ENCODE measurements around the gene NKAPL. TPM values are rescaled to one million over a fixed set of nuclear protein-coding genes. Genes with fewer than 3 reads are reported as not detected.

Gene NKAPL
- total and polyA plus RNA-seq, 2 of the 8 experiments (the other 6 are each of a cell fraction or from before 2014, with no cell fraction given) = 0.08 TPM; not detected in 1

GRCh38 chr6:28277746-28278145 is 18.6 kb downstream of the NKAPL start:
- H2AK5ac ChIP-seq (ENCODE audit: low read depth, low read length) = no peak overlapping the region
- H2BK20ac ChIP-seq (ENCODE audit: low read length) = no peak overlapping the region
- H3K79me2 ChIP-seq (ENCODE audit: control insufficient read depth in 1 of 2, insufficient read depth in 2 of 2, low read length in 2 of 2) = peaks cover 0 to 11% of the 10 kb centered on the region in 2 experiments; a peak in 2 of 4 replicates
- no peaks in the 10 kb centered on the region for H3K27me3 ChIP-seq (replicated peaks in 1 of 4; ENCODE audit: control insufficient read depth in 3 of 4, extremely low read depth in 1 of 4, insufficient read depth in 3 of 4, low read length in 3 of 4)
- H3K14ac ChIP-seq (ENCODE audit: insufficient read length) = no peak overlapping the region
- no peak overlapping the region for H3K4me2 ChIP-seq (ENCODE audit: insufficient read depth in 1 of 2, low read depth in 2 of 2, low read length in 2 of 2)
- no peak overlapping the region for H3K18ac ChIP-seq (ENCODE audit: extremely low read depth, low read length)
- no peak overlapping the region for H3K4me3 ChIP-seq (ENCODE audit: extremely low read depth in 1 of 4, insufficient read depth in 2 of 4, low read depth in 3 of 4, low read length in 4 of 4)
- no peak overlapping the region for H4K5ac ChIP-seq (ENCODE audit: insufficient read length, low read depth, low read length)
- H3K23me2 ChIP-seq (ENCODE audit: low read depth, low read length) = no peaks in the 10 kb centered on the region
- no peak overlapping the region for H2AFZ ChIP-seq (ENCODE audit: low read length)
- H3K9me3 ChIP-seq (ENCODE audit: insufficient read depth in 2 of 2, low read depth in 1 of 2, low read length in 1 of 2) = no peaks in the 10 kb centered on the region
- no peak overlapping the region for H2BK12ac ChIP-seq (ENCODE audit: low read depth, low read length)
- H3K4me1 ChIP-seq (replicated peaks in 1 of 4; ENCODE audit: control insufficient read depth in 3 of 4, insufficient read depth in 4 of 4, low read length in 3 of 4) = peaks cover 0 to under 1% (median 0%) of the 10 kb centered on the region in 4 experiments; a peak in 2 of 7 replicates
- DNase-seq (ENCODE audit: low read depth in 1 of 2, low spot score in 2 of 2) = no peak
- no peak overlapping the region for H2BK5ac ChIP-seq (ENCODE audit: low read depth, low read length)
- ChIA-PET POLR2A (ENCODE audit: partially characterized antibody) (no interaction called here), CTCF (ENCODE audit: partially characterized antibody) (interaction anchor here (1.8 kb wide), 1 partner anchor 77 kb away, joined by 6 read pairs; no protein-coding TSS in a partner anchor)
- no peak overlapping the region for H3K9ac ChIP-seq (replicated peaks in 1 of 4; ENCODE audit: extremely low read depth in 1 of 4, low read depth in 3 of 4, low read length in 3 of 4)
- H3K56ac ChIP-seq (replicated peaks; ENCODE audit: insufficient read length, low read depth, low read length) = no peak overlapping the region
- H4K91ac ChIP-seq (replicated peaks; ENCODE audit: insufficient read length, low read length) = no peak overlapping the region
- H3K79me1 ChIP-seq (ENCODE audit: low read depth, low read length) = 0 out of 2 replicates have a peak, but pooled peaks cover under 1% of the 10 kb centered on the region
- H2BK120ac ChIP-seq (replicated peaks; ENCODE audit: low read depth, low read length) = no peak overlapping the region
- no peak overlapping the region for H3K4ac ChIP-seq (replicated peaks; ENCODE audit: insufficient read length, low read depth, low read length)
- H3K27ac ChIP-seq (ENCODE audit: low read depth, low read length) = no peak overlapping the region
- no peak overlapping the region for H3K23ac ChIP-seq (ENCODE audit: insufficient read length)
- WGBS, 2 experiments (ENCODE audit: extremely low coverage in 1 of 2, insufficient coverage in 1 of 2, insufficient read length in 1 of 2, insufficient replicate concordance in 2 of 2, low coverage in 1 of 2, low lambda C conversion rate in 2 of 2, missing lambda C conversion rate in 1 of 2) = 79% methylated on average over 3 of the region's 3 CpGs; no CpG with 5 or more reads in 1 of the 2 experiments
- no peak for FAIRE-seq
- no peaks in the 10 kb centered on the region for H4K20me1 ChIP-seq (replicated peaks in 1 of 2; ENCODE audit: control insufficient read depth in 1 of 2, insufficient read depth in 2 of 2, low read length in 2 of 2)
- no peak overlapping the region for H2BK15ac ChIP-seq (ENCODE audit: low read length)
- H4K8ac ChIP-seq (ENCODE audit: extremely low read depth, insufficient read depth, low read length) = no peak overlapping the region
- H3K36me3 ChIP-seq (ENCODE audit: control insufficient read depth in 2 of 4, insufficient read depth in 4 of 4, low read length in 3 of 4) = peaks cover 2 to 26% (median 14%) of the 10 kb centered on the region in 4 experiments; a peak in 7 of 8 replicates
- TF ChIP-seq SP4 (IDR thresholded peaks at IDR 0.05; ENCODE audit: low read length) (no peak), SP2 (IDR thresholded peaks at IDR 0.05; ENCODE audit: low read length) (no peak), POU5F1 (IDR thresholded peaks at IDR 0.05; ENCODE audit: low read depth, low read length) (no peak), RXRA (IDR thresholded peaks at IDR 0.05; ENCODE audit: insufficient read depth, low read depth, low read length) (no peak), E2F6 (IDR thresholded peaks at IDR 0.05) (no peak), ASH2L (IDR thresholded peaks at IDR 0.05; ENCODE audit: low read length) (no peak), RAD21 (IDR thresholded peaks at IDR 0.05 in 1 of 2, conservative IDR thresholded peaks at IDR 0.05 in 1 of 2; ENCODE audit: low read depth in 2 of 2, low read length in 2 of 2) (no peak), ATF2 (IDR thresholded peaks at IDR 0.05; ENCODE audit: low read length) (no peak), ZNF274 (IDR thresholded peaks at IDR 0.05; ENCODE audit: borderline replicate concordance, extremely low read depth, low read length) (no peak), BACH1 (IDR thresholded peaks at IDR 0.05; ENCODE audit: low read length) (no peak), RFX5 (IDR thresholded peaks at IDR 0.05; ENCODE audit: borderline replicate concordance, low read depth, low read length) (no peak), SP1 (IDR thresholded peaks at IDR 0.05; ENCODE audit: low read depth, low read length) (no peak)

All from H1 (cell line).